ENCODE data around the gene ITIH6. TPM values are rescaled to one million over a fixed set of nuclear protein-coding genes. Genes with fewer than 3 reads are reported as not detected.

Gene ITIH6
- polyA plus RNA-seq, 1 donor from 2014 or later, result not detected

GRCh38 chrX:54747733-54748393 lies 50.2 kb downstream of the ITIH6 start:
- no peaks in the 10 kb centered on the region for H3K9me3 ChIP-seq (ENCODE audit: low read length)
- no peak overlapping the region for H3K27ac ChIP-seq (ENCODE audit: low read length)
- no peaks in the 10 kb centered on the region for H3K79me2 ChIP-seq (replicated peaks; ENCODE audit: insufficient read depth, low read length)
- no peaks in the 10 kb centered on the region for H3F3A ChIP-seq (ENCODE audit: insufficient read depth, low read length, poor library complexity, severe bottlenecking)
- no peak for TF ChIP-seq TAF1 (IDR thresholded peaks at IDR 0.05; ENCODE audit: low read depth)
- TF ChIP-seq, protein P1, sequence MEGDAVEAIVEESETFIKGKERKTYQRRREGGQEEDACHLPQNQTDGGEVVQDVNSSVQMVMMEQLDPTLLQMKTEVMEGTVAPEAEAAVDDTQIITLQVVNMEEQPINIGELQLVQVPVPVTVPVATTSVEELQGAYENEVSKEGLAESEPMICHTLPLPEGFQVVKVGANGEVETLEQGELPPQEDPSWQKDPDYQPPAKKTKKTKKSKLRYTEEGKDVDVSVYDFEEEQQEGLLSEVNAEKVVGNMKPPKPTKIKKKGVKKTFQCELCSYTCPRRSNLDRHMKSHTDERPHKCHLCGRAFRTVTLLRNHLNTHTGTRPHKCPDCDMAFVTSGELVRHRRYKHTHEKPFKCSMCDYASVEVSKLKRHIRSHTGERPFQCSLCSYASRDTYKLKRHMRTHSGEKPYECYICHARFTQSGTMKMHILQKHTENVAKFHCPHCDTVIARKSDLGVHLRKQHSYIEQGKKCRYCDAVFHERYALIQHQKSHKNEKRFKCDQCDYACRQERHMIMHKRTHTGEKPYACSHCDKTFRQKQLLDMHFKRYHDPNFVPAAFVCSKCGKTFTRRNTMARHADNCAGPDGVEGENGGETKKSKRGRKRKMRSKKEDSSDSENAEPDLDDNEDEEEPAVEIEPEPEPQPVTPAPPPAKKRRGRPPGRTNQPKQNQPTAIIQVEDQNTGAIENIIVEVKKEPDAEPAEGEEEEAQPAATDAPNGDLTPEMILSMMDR (IDR thresholded peaks at IDR 0.05; ENCODE audit: poor library complexity, severe bottlenecking), result no peak
- TF ChIP-seq, protein P2, sequence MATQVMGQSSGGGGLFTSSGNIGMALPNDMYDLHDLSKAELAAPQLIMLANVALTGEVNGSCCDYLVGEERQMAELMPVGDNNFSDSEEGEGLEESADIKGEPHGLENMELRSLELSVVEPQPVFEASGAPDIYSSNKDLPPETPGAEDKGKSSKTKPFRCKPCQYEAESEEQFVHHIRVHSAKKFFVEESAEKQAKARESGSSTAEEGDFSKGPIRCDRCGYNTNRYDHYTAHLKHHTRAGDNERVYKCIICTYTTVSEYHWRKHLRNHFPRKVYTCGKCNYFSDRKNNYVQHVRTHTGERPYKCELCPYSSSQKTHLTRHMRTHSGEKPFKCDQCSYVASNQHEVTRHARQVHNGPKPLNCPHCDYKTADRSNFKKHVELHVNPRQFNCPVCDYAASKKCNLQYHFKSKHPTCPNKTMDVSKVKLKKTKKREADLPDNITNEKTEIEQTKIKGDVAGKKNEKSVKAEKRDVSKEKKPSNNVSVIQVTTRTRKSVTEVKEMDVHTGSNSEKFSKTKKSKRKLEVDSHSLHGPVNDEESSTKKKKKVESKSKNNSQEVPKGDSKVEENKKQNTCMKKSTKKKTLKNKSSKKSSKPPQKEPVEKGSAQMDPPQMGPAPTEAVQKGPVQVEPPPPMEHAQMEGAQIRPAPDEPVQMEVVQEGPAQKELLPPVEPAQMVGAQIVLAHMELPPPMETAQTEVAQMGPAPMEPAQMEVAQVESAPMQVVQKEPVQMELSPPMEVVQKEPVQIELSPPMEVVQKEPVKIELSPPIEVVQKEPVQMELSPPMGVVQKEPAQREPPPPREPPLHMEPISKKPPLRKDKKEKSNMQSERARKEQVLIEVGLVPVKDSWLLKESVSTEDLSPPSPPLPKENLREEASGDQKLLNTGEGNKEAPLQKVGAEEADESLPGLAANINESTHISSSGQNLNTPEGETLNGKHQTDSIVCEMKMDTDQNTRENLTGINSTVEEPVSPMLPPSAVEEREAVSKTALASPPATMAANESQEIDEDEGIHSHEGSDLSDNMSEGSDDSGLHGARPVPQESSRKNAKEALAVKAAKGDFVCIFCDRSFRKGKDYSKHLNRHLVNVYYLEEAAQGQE (IDR thresholded peaks at IDR 0.05; ENCODE audit: borderline replicate concordance), result no peak
- no peak for TF ChIP-seq MXI1 (conservative IDR thresholded peaks at IDR 0.05; ENCODE audit: poor library complexity, severe bottlenecking)
- TF ChIP-seq SMC3 (conservative IDR thresholded peaks at IDR 0.05; ENCODE audit: poor library complexity), result no peak
- TF ChIP-seq RAD21 (conservative IDR thresholded peaks at IDR 0.05), result no peak
- TF ChIP-seq POLR2AphosphoS5 (IDR thresholded peaks at IDR 0.05), result no peak
- no peak for TF ChIP-seq EZH2 (IDR thresholded peaks at IDR 0.05; ENCODE audit: borderline replicate concordance, insufficient read depth, low read length, poor library complexity, severe bottlenecking)
- TF ChIP-seq EP300 (conservative IDR thresholded peaks at IDR 0.05; ENCODE audit: poor library complexity, severe bottlenecking), result no peak
- H3K27me3 ChIP-seq (ENCODE audit: insufficient read depth, low read depth, low read length), result no peaks in the 10 kb centered on the region
- H3K4me2 ChIP-seq (ENCODE audit: low read length), result no peak overlapping the region
- H2AFZ ChIP-seq (ENCODE audit: low read depth, low read length), result no peak overlapping the region
- H3K36me3 ChIP-seq (ENCODE audit: insufficient read depth, low read length), result no peaks in the 10 kb centered on the region
- no peak overlapping the region for H3K4me3 ChIP-seq (ENCODE audit: low read length)
- H3K9ac ChIP-seq (ENCODE audit: low read length), result no peak overlapping the region
- no peaks in the 10 kb centered on the region for H3K9me2 ChIP-seq (ENCODE audit: insufficient read depth, low read length)
- H4K20me1 ChIP-seq (ENCODE audit: insufficient read depth), result no peaks in the 10 kb centered on the region

DNA sequence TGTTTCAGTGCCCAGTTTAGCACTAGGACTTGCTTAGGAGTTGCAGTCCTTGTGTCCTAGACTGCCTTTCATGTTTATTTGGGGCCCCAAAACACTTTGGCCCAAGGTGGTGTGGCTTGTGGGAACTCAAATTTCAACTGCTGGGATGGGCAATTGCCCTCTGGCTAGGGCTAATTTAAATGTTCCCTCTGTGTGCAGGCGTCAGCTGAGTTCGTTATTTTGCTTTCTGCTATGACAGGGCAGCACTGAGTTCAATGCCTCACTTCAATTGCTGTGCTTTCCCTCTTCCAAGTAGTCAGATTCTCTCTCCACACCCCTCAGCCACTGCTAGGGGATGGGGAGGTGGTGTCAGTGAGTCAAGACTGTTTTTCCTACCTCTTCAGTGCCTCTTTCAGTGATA lies 51.1 kb downstream of the ITIH6 start:
- Histone ChIP-seq H3K4me3 (ENCODE audit: low read length) (no peak overlapping the region), H3K79me2 (replicated peaks; ENCODE audit: insufficient read depth, low read length) (no peaks in the 10 kb centered on the region), H3K27me3 (ENCODE audit: insufficient read depth, low read depth, low read length) (no peaks in the 10 kb centered on the region), H3K36me3 (ENCODE audit: insufficient read depth, low read length) (no peaks in the 10 kb centered on the region), H3K9me2 (ENCODE audit: insufficient read depth, low read length) (no peaks in the 10 kb centered on the region), H3K9ac (ENCODE audit: low read length) (no peak overlapping the region), H3K4me2 (ENCODE audit: low read length) (no peak overlapping the region), H3F3A (ENCODE audit: insufficient read depth, low read length, poor library complexity, severe bottlenecking) (no peaks in the 10 kb centered on the region), H2AFZ (ENCODE audit: low read depth, low read length) (no peak overlapping the region), H3K9me3 (ENCODE audit: low read length) (no peaks in the 10 kb centered on the region), H3K27ac (ENCODE audit: low read length) (no peak overlapping the region), H4K20me1 (ENCODE audit: insufficient read depth) (no peaks in the 10 kb centered on the region)
- no peak for TF ChIP-seq RAD21 (conservative IDR thresholded peaks at IDR 0.05)
- TF ChIP-seq EP300 (conservative IDR thresholded peaks at IDR 0.05; ENCODE audit: poor library complexity, severe bottlenecking), result no peak
- no peak for TF ChIP-seq SMC3 (conservative IDR thresholded peaks at IDR 0.05; ENCODE audit: poor library complexity)
- TF ChIP-seq, protein P2 (IDR thresholded peaks at IDR 0.05; ENCODE audit: borderline replicate concordance), result no peak
- TF ChIP-seq, protein P1 (IDR thresholded peaks at IDR 0.05; ENCODE audit: poor library complexity, severe bottlenecking), result no peak
- TF ChIP-seq EZH2 (IDR thresholded peaks at IDR 0.05; ENCODE audit: borderline replicate concordance, insufficient read depth, low read length, poor library complexity, severe bottlenecking), result no peak
- no peak for TF ChIP-seq MXI1 (conservative IDR thresholded peaks at IDR 0.05; ENCODE audit: poor library complexity, severe bottlenecking)
- TF ChIP-seq POLR2AphosphoS5 (IDR thresholded peaks at IDR 0.05), result no peak
